Kidney epithelial cell (primary cell): Measurements from ENCODE around the gene SORCS3. TPM values are rescaled to one million over a fixed set of nuclear protein-coding genes. Genes with fewer than 3 reads are reported as not detected.

ENCODE experiments used
- DNase-seq: peaks from one replicate; pipeline ENCODE4 v3.0.0-alpha.2; 2010; ENCODE audit warnings: low read depth
- H3K27me3 ChIP-seq: 2 replicates; pipeline ENCODE4 v1.6.0; 2011; ENCODE audit warnings: low read length; ENCODE audit not compliant: control insufficient read depth, insufficient read depth
- H3K36me3 ChIP-seq: 2 replicates; pipeline ENCODE4 v1.5.1; 2011; ENCODE audit warnings: low read length; ENCODE audit not compliant: control insufficient read depth, insufficient read depth
- H3K4me3 ChIP-seq: 2 replicates; pipeline ENCODE4 v1.5.1; 2011; ENCODE audit warnings: low read depth, mild to moderate bottlenecking, control low read depth, low read length
- total RNA-seq: library from RNA; depleted of rRNA; stranded (reverse); fragments of >200 nt; gene quantifications from 2 replicates; pipeline ENCODE4 v1.2.3, GENCODE V29; 2015
- TF ChIP-seq, protein P1 (sequence below): IDR thresholded peaks from 2 replicates; pipeline ENCODE4 v1.5.1; 2011; ENCODE audit warnings: mild to moderate bottlenecking, moderate library complexity, low read length, control low read depth, inconsistent platforms; ENCODE audit not compliant: insufficient read depth, poor library complexity, severe bottlenecking

SORCS3 gene
- total RNA-seq, 1 donor from 2014 or later = 0.96 TPM

DNA sequence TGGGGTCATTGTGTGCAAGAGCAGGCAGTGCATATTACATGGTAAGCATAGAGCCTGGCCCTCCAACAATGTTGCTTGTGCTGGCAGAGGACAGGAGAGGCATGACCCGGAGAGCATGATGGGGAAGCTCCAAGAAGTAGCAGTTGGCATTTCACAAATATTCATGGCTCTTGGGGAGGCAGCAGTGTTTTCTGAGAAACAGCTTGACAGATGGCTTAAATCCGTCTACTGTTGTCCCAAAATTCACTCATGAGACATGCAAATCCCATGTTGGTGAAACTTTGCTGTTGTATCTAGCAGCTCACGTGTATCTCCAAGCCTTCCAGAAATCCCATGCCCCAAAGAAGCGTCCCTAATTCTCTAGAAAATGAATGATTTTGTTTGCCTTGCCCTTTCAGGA is 487.0 kb downstream of the SORCS3 start:
- TF ChIP-seq, protein P1, sequence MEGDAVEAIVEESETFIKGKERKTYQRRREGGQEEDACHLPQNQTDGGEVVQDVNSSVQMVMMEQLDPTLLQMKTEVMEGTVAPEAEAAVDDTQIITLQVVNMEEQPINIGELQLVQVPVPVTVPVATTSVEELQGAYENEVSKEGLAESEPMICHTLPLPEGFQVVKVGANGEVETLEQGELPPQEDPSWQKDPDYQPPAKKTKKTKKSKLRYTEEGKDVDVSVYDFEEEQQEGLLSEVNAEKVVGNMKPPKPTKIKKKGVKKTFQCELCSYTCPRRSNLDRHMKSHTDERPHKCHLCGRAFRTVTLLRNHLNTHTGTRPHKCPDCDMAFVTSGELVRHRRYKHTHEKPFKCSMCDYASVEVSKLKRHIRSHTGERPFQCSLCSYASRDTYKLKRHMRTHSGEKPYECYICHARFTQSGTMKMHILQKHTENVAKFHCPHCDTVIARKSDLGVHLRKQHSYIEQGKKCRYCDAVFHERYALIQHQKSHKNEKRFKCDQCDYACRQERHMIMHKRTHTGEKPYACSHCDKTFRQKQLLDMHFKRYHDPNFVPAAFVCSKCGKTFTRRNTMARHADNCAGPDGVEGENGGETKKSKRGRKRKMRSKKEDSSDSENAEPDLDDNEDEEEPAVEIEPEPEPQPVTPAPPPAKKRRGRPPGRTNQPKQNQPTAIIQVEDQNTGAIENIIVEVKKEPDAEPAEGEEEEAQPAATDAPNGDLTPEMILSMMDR = no peak
- Histone ChIP-seq H3K4me3 (no peak overlapping the region), H3K27me3 (no peaks in the 10 kb centered on the region), H3K36me3 (no peaks in the 10 kb centered on the region)
- no peak for DNase-seq

DNA sequence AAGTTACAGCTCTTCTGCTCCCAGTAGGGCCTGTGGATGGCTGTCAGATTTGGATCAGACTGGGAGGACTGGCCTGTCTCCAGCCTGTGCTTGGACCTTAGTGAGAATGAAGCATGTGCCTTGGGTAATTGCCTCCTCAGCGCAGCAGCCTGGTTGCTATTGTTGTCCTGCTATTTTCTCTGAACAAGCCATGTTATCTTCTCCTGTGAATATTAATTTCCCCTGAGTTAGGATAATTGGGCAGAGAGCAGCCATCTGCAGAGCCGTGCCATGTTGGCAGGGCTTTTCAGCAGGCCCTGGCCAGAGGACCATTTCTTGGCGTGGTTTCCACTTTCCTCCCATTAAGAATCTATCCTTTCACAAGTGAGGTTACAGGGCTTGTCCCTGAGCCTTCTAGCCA is 497.3 kb downstream of the SORCS3 start:
- no peak overlapping the region for H3K4me3 ChIP-seq
- H3K27me3 ChIP-seq = no peaks in the 10 kb centered on the region
- no peak for DNase-seq
- no peaks in the 10 kb centered on the region for H3K36me3 ChIP-seq
- TF ChIP-seq, protein P1 = no peak

DNA sequence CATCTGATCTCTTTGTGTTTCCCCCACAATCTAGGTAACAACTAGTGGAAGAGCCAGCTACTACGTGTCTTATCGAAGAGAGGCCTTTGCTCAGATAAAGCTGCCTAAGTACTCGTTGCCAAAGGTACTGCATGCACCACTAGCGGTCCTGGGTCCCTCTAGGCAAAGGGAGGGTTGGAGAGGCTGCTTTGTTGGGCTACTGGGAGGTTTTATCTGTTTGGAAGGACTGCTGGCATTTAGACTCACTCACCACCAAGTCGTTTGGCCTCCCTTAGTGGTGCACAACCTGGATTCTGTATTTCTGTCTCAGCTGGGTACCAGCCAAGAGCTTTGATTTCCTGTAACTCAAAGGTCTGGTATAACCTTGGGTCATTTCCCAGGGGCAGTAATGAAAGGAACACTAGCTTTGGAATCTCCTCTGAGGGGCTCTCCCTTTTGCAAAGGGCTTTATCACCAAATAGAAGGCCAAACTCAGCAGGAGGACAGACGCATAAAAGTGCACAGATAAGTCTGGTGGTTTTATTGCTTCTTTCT is 498.3 kb downstream of the SORCS3 start:
- TF ChIP-seq, protein P1 = no peak
- no peak overlapping the region for H3K4me3 ChIP-seq
- H3K36me3 ChIP-seq = no peaks in the 10 kb centered on the region
- H3K27me3 ChIP-seq = no peaks in the 10 kb centered on the region
- DNase-seq = no peak

DNA sequence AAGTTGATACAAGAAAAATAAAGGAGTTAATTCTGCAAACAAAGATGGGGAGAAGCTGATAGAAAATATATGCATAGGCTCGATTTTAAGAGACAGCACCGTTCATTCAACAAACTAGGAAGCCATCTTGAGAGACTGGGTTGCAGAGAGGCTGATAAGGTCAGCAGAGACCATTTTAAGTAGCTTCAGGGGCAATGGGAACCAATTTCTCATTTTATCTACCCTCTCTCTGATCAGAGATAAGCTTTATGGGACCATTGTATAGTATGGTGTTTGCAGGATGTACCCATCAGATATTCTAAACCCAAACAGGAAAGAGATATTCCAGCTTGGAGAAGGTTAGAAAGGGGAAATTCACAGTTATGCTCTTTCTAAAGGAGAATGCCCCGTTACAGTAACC is 499.5 kb downstream of the SORCS3 start:
- no peak for DNase-seq
- Histone ChIP-seq H3K27me3 (no peaks in the 10 kb centered on the region), H3K36me3 (no peaks in the 10 kb centered on the region), H3K4me3 (no peak overlapping the region)
- TF ChIP-seq, protein P1 = no peak

GRCh38 chr10:105145711-105146110 is 504.6 kb downstream of the SORCS3 start:
- no peak for DNase-seq
- H3K27me3 ChIP-seq = no peaks in the 10 kb centered on the region
- no peaks in the 10 kb centered on the region for H3K36me3 ChIP-seq
- H3K4me3 ChIP-seq = no peak overlapping the region
- TF ChIP-seq, protein P1 = no peak

DNA sequence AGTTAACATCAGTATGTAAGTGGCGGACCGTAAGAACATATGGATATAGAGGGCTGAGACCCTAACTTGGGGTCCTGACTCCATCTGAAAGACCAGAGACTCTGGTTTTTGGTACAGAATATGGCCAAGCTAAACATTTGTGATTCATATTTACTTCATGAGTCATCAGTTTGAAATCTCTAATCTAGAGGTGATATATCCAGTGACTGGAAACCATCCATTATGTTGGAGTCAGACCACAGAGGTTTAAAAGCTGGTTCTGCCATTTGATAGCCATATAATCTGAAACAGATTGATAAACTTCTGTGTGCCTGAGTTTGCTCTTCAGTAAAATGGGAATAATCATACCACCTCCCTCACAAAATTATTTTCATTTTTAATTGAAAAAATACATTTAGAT is 505.3 kb downstream of the SORCS3 start:
- Histone ChIP-seq H3K36me3 (no peaks in the 10 kb centered on the region), H3K4me3 (no peak overlapping the region), H3K27me3 (no peaks in the 10 kb centered on the region)
- DNase-seq = no peak
- TF ChIP-seq, protein P1 = no peak
